ENCODE results near the gene THSD1.

DNA sequence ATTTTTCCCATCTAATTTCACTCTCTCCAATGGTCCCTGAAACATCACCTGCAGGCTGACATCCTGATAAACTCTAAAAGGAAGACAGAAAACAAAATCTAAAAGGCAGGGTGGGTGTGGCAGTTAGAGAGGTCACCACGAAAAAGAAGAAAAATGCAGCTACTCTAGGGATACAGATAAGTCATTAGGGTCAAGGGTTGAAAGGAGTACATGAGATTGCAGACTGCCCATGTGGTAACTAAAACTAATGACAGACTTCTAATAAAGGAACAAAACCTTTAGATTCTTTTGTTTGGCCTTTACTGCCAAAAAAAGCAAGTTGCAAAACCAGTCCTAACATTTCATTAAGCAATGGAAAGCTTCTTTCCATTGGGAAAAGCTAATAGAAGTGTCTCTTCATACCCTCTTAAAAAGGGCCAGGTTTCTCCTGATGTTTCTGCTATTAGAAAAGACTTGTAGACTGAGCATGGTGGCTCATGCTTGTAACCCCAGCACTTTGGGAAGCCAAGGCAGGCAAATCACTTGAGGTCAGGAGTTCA, 31.0 kb downstream of the THSD1 start:
- TF ChIP-seq, protein P1, sequence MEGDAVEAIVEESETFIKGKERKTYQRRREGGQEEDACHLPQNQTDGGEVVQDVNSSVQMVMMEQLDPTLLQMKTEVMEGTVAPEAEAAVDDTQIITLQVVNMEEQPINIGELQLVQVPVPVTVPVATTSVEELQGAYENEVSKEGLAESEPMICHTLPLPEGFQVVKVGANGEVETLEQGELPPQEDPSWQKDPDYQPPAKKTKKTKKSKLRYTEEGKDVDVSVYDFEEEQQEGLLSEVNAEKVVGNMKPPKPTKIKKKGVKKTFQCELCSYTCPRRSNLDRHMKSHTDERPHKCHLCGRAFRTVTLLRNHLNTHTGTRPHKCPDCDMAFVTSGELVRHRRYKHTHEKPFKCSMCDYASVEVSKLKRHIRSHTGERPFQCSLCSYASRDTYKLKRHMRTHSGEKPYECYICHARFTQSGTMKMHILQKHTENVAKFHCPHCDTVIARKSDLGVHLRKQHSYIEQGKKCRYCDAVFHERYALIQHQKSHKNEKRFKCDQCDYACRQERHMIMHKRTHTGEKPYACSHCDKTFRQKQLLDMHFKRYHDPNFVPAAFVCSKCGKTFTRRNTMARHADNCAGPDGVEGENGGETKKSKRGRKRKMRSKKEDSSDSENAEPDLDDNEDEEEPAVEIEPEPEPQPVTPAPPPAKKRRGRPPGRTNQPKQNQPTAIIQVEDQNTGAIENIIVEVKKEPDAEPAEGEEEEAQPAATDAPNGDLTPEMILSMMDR (IDR thresholded peaks at IDR 0.05; ENCODE audit: low read length), result no peak
- no peak for TF ChIP-seq EZH2phosphoT487 (IDR thresholded peaks at IDR 0.05; ENCODE audit: low read length)
